HG03571 (cell line): Measurements from ENCODE around the gene JAKMIP3.

Experiments
- ATAC-seq: cut with Tn5 transposase; IDR thresholded peaks from one replicate; pipeline ENCODE4 v1.9.1; 2021; ENCODE audit not compliant: unreplicated experiment

JAKMIP3 gene

GRCh38 chr10:132043861-132044695 is 21.7 kb upstream of the JAKMIP3 start:
- ATAC-seq = no peak

- ATAC-seq = no peak
Measured at GRCh38 chr10:132044803-132045202, 20.9 kb upstream of the JAKMIP3 start.

GRCh38 chr10:132045324-132045723 is 20.4 kb upstream of the JAKMIP3 start:
- ATAC-seq = no peak

- ATAC-seq = no peak
Measured at GRCh38 chr10:132047575-132048293, 18.0 kb upstream of the JAKMIP3 start.

- no peak for ATAC-seq
Measured at GRCh38 chr10:132048294-132048667, 17.5 kb upstream of the JAKMIP3 start.

GRCh38 chr10:132050191-132050590 is 15.6 kb upstream of the JAKMIP3 start:
- ATAC-seq = no peak

GRCh38 chr10:132052124-132052523 is 13.6 kb upstream of the JAKMIP3 start:
- no peak for ATAC-seq

- ATAC-seq = no peak
Measured at GRCh38 chr10:132054564-132054963, 11.2 kb upstream of the JAKMIP3 start.

GRCh38 chr10:132055616-132056015 is 10.1 kb upstream of the JAKMIP3 start:
- ATAC-seq = no peak

GRCh38 chr10:132056663-132057062 is 9.1 kb upstream of the JAKMIP3 start:
- no peak for ATAC-seq

GRCh38 chr10:132057191-132057681 is 8.5 kb upstream of the JAKMIP3 start:
- ATAC-seq = no peak

GRCh38 chr10:132058111-132058745 is 7.5 kb upstream of the JAKMIP3 start:
- no peak for ATAC-seq

- ATAC-seq = no peak
Measured at GRCh38 chr10:132058793-132059759, 6.7 kb upstream of the JAKMIP3 start.

- no peak for ATAC-seq
Measured at GRCh38 chr10:132059760-132060508, 5.8 kb upstream of the JAKMIP3 start.

GRCh38 chr10:132061030-132061429 is 4.7 kb upstream of the JAKMIP3 start:
- no peak for ATAC-seq

- ATAC-seq = no peak
Measured at GRCh38 chr10:132061465-132061864, 4.3 kb upstream of the JAKMIP3 start.

GRCh38 chr10:132062116-132062515 is 3.6 kb upstream of the JAKMIP3 start:
- no peak for ATAC-seq

GRCh38 chr10:132062641-132063390 is 2.9 kb upstream of the JAKMIP3 start:
- no peak for ATAC-seq

GRCh38 chr10:132063432-132063831 is 2.3 kb upstream of the JAKMIP3 start:
- ATAC-seq = no peak
